ENCODE measurements around the gene GPR82.

The GPR82 gene

GRCh38 chrX:41733939-41734338, 10.0 kb downstream of the GPR82 start:
- no peak for TF ChIP-seq CTCF (IDR thresholded peaks at IDR 0.05; ENCODE audit: low read depth, low read length)
- no peak for DNase-seq (ENCODE audit: extremely low read depth, low read depth)

- DNase-seq (ENCODE audit: extremely low read depth, low read depth) = no peak
- TF ChIP-seq CTCF (IDR thresholded peaks at IDR 0.05; ENCODE audit: low read depth, low read length) = peak; percentile 46
Observed at GRCh38 chrX:41734530-41734929, 10.5 kb downstream of the GPR82 start.

- TF ChIP-seq CTCF (IDR thresholded peaks at IDR 0.05; ENCODE audit: low read depth, low read length) = no peak
- DNase-seq (ENCODE audit: extremely low read depth, low read depth) = no peak
Observed at GRCh38 chrX:41737065-41737464, 13.1 kb downstream of the GPR82 start.

GRCh38 chrX:41739871-41740270, 15.9 kb downstream of the GPR82 start:
- no peak for TF ChIP-seq CTCF (IDR thresholded peaks at IDR 0.05; ENCODE audit: low read depth, low read length)
- no peak for DNase-seq (ENCODE audit: extremely low read depth, low read depth)

GRCh38 chrX:41750716-41751115, 26.7 kb downstream of the GPR82 start:
- TF ChIP-seq CTCF (IDR thresholded peaks at IDR 0.05; ENCODE audit: low read depth, low read length) = no peak
- DNase-seq (ENCODE audit: extremely low read depth, low read depth) = no peak

- TF ChIP-seq CTCF (IDR thresholded peaks at IDR 0.05; ENCODE audit: low read depth, low read length) = no peak
- DNase-seq (ENCODE audit: extremely low read depth, low read depth) = no peak
Observed at GRCh38 chrX:41758401-41758800, 34.4 kb downstream of the GPR82 start.

- peak; percentile 58 for TF ChIP-seq CTCF (IDR thresholded peaks at IDR 0.05; ENCODE audit: low read depth, low read length)
- no peak for DNase-seq (ENCODE audit: extremely low read depth, low read depth)
Observed at GRCh38 chrX:41759817-41760216, 35.8 kb downstream of the GPR82 start.
